ACHN (cell line): ENCODE measurements around the gene MEI1.
"Not testable (repeated sequence)": the region's sequence is repeated elsewhere in the genome, so short reads cannot be mapped to it uniquely, and the experiment has no call there.

Experiments
- DNase-seq: peaks from one replicate; pipeline ENCODE4 v3.0.0-alpha.2; 2015
- in situ Hi-C: cut with HindIII; loops from 2 replicates; pipeline ENCODE4 v1.10.0; 2017; ENCODE audit warnings: low sequenced_read_pairs, low pct_ligation_motif_present, low pct_unique_long_range_greater_than_20kb

Gene MEI1

GRCh38 chr22:41699264-41700107, at the start of gene MEI1:
Gene MEI1 (plus strand): TSS chr22:41699503. CDS start chr22:41699539, 36 bp downstream.
- in situ Hi-C loops: no loop called here

GRCh38 chr22:41650229-41650628, 49.1 kb upstream of the MEI1 start:
- DNase-seq: no peak
- in situ Hi-C loops: no loop called here

More at GRCh38 chr22:41699264-41700107, at the start of gene MEI1:
- DNase-seq: no peak

GRCh38 chr22:41650821-41651220, 48.5 kb upstream of the MEI1 start:
- no peak for DNase-seq
- in situ Hi-C loops: no loop called here

GRCh38 chr22:41654322-41654721, 45.0 kb upstream of the MEI1 start:
- in situ Hi-C loops: no loop called here
- DNase-seq: no peak

GRCh38 chr22:41656556-41656955, 42.7 kb upstream of the MEI1 start:
- in situ Hi-C loops: no loop called here
- no peak for DNase-seq

GRCh38 chr22:41657709-41658108, 41.6 kb upstream of the MEI1 start:
- in situ Hi-C loops: no loop called here
- DNase-seq: no peak

GRCh38 chr22:41658869-41659268, 40.4 kb upstream of the MEI1 start:
- no peak for DNase-seq
- in situ Hi-C loops: no loop called here

GRCh38 chr22:41659941-41660340, 39.4 kb upstream of the MEI1 start:
- in situ Hi-C loops: no loop called here
- no peak for DNase-seq

GRCh38 chr22:41660416-41660815, 38.9 kb upstream of the MEI1 start:
- DNase-seq: no peak
- in situ Hi-C loops: no loop called here

- in situ Hi-C loops: no loop called here
- DNase-seq: no peak
Measured at GRCh38 chr22:41661088-41661487, 38.2 kb upstream of the MEI1 start.

- in situ Hi-C loops: no loop called here
- DNase-seq: no peak
Measured at GRCh38 chr22:41661713-41662112, 37.6 kb upstream of the MEI1 start.

GRCh38 chr22:41663594-41663993, 35.7 kb upstream of the MEI1 start:
- DNase-seq: not testable (repeated sequence)

GRCh38 chr22:41664490-41664889, 34.8 kb upstream of the MEI1 start:
- DNase-seq: no peak
- in situ Hi-C loops: no loop called here

More at GRCh38 chr22:41663594-41663993, 35.7 kb upstream of the MEI1 start:
- in situ Hi-C loops: not testable (repeated sequence)

GRCh38 chr22:41664951-41665350, 34.4 kb upstream of the MEI1 start:
- no peak for DNase-seq
- in situ Hi-C loops: no loop called here

- in situ Hi-C loops: no loop called here
- DNase-seq: peak; percentile 75
Measured at GRCh38 chr22:41668971-41669911, 30.1 kb upstream of the MEI1 start.

- DNase-seq, in situ Hi-C loops: not testable (repeated sequence)
Measured at GRCh38 chr22:41672096-41672495, 27.2 kb upstream of the MEI1 start.

GRCh38 chr22:41672780-41673509, 26.4 kb upstream of the MEI1 start:
- in situ Hi-C loops: no loop called here
- DNase-seq: peak; percentile 19

- in situ Hi-C loops: no loop called here
- no peak for DNase-seq
Measured at GRCh38 chr22:41674846-41675340, 24.4 kb upstream of the MEI1 start.
